Right atrium auricular region (tissue), 2 donors: Measurements from ENCODE around the gene APOA4. TPM values are rescaled to one million over a fixed set of nuclear protein-coding genes. Genes with fewer than 3 reads are reported as not detected.

ENCODE experiments used
- DNase-seq: peaks from one replicate; pipeline ENCODE4 v3.0.0-alpha.2; 2019; ENCODE audit warnings: low spot score
- H3K27ac ChIP-seq, 2 donors: fragments of 200-600 bp; sonication (generic); 1 replicate in 1 of 2; 2 replicates in 1 of 2; pipeline ENCODE4 v1.5.1; 2016 to 2019
- H3K27me3 ChIP-seq, 2 donors: fragments of 200-600 bp; sonication (generic); one replicate each; pipeline versions ENCODE4 v1.5.1 to v1.6.0; 2017 to 2019
- H3K36me3 ChIP-seq: fragments of 200-600 bp; sonication (generic); one replicate; pipeline ENCODE4 v1.5.1; 2016
- H3K4me1 ChIP-seq, 2 donors: fragments of 200-600 bp; sonication (generic); one replicate each; pipeline versions ENCODE4 v1.5.1 to v1.6.0; 2017 to 2019
- H3K4me3 ChIP-seq, 2 donors: fragments of 200-600 bp; sonication (generic); 1 replicate in 1 of 2; 2 replicates in 1 of 2; pipeline ENCODE4 v1.5.1; 2017 to 2019; ENCODE audit warnings: mild to moderate bottlenecking in 1 of 2, moderate library complexity in 1 of 2
- H3K9me3 ChIP-seq, 2 donors: fragments of 200-600 bp; sonication (generic); one replicate each; pipeline ENCODE4 v1.5.1; 2019
- CTCF ChIP-seq, 2 donors: fragments of 200-600 bp; sonication (generic); IDR thresholded peaks; one replicate each; pipeline ENCODE4 v1.5.1; 2019; ENCODE audit warnings: antibody characterized with exemption in 2 of 2
- total RNA-seq, 2 donors: library from RNA; depleted of rRNA; stranded (reverse); fragments of >200 nt; gene quantifications; one replicate each; pipeline ENCODE4 v1.1.0, GENCODE V29; 2016

The APOA4 gene
- total RNA-seq: not detected

GRCh38 chr11:116823031-116823843, at the start of gene APOA4:
Gene APOA4 (minus strand): TSS chr11:116823304. CDS start chr11:116823191, 113 bp downstream.
- TF ChIP-seq CTCF (IDR thresholded peaks at IDR 0.05): no peak
- Histone ChIP-seq H3K9me3 (no peaks in the 10 kb centered on the region), H3K27ac (no peak within 1 kb of the TSS)

GRCh38 chr11:116871248-116871647, 48.1 kb upstream of the APOA4 start:
- H3K9me3 ChIP-seq: no peaks in the 10 kb centered on the region
- peak; percentile 63 for DNase-seq
- no peaks in the 10 kb centered on the region for H3K27me3 ChIP-seq
- H3K27ac ChIP-seq: peak overlapping the region; percentile 14 to 26
- H3K36me3 ChIP-seq: peaks cover 39% of the 10 kb centered on the region
- TF ChIP-seq CTCF (IDR thresholded peaks at IDR 0.05): no peak
- H3K4me3 ChIP-seq: no peak overlapping the region
- H3K4me1 ChIP-seq: peaks cover 0 to 55% of the 10 kb centered on the region in 2 donors

More at GRCh38 chr11:116823031-116823843, at the start of gene APOA4:
- no peaks in the 10 kb centered on the region for H3K27me3 ChIP-seq
- no peak for DNase-seq
- no peaks in the 10 kb centered on the region for H3K36me3 ChIP-seq
- H3K4me1 ChIP-seq: no peaks in the 10 kb centered on the region
- no peak within 1 kb of the TSS for H3K4me3 ChIP-seq

GRCh38 chr11:116870054-116870453, 47.0 kb upstream of the APOA4 start:
- TF ChIP-seq CTCF (IDR thresholded peaks at IDR 0.05): no peak
- no peak for DNase-seq
- H3K9me3 ChIP-seq: no peaks in the 10 kb centered on the region
- no peak overlapping the region for H3K27ac ChIP-seq
- H3K4me3 ChIP-seq: no peak overlapping the region
- H3K36me3 ChIP-seq: peaks cover 32% of the 10 kb centered on the region
- peaks cover 0 to 54% of the 10 kb centered on the region in 2 donors for H3K4me1 ChIP-seq
- no peaks in the 10 kb centered on the region for H3K27me3 ChIP-seq

GRCh38 chr11:116869610-116870009, 46.5 kb upstream of the APOA4 start:
- no peak for TF ChIP-seq CTCF (IDR thresholded peaks at IDR 0.05)
- Histone ChIP-seq H3K4me1 (peaks cover 0 to 49% of the 10 kb centered on the region in 2 donors), H3K4me3 (no peak overlapping the region), H3K9me3 (no peaks in the 10 kb centered on the region), H3K27me3 (no peaks in the 10 kb centered on the region), H3K27ac (no peak overlapping the region), H3K36me3 (peaks cover 32% of the 10 kb centered on the region)
- DNase-seq: no peak

- Histone ChIP-seq H3K27me3 (no peaks in the 10 kb centered on the region), H3K9me3 (no peaks in the 10 kb centered on the region), H3K4me1 (peaks cover 0 to 34% of the 10 kb centered on the region in 2 donors), H3K27ac (peak overlapping the region in 1 of 2 donors; percentile 57), H3K4me3 (no peak overlapping the region), H3K36me3 (peaks cover 39% of the 10 kb centered on the region)
- no peak for DNase-seq
- no peak for TF ChIP-seq CTCF (IDR thresholded peaks at IDR 0.05)
Measured at GRCh38 chr11:116868066-116868465, 45.0 kb upstream of the APOA4 start.
